CD4-positive, alpha-beta T cell treated with Interleukin-15 for 4 hours (primary cell): ENCODE data around the gene SLC16A2.
A peak's percentile ranks its signal among the peaks of the same experiment; 100 is the strongest.
"Not testable (repeated sequence)": the region's sequence is repeated elsewhere in the genome, so short reads cannot be mapped to it uniquely, and the experiment has no call there.

Source experiments
- DNase-seq: peaks from one replicate; pipeline ENCODE4 v3.0.0-alpha.2; 2020; ENCODE audit warnings: low spot score

SLC16A2 gene

DNA sequence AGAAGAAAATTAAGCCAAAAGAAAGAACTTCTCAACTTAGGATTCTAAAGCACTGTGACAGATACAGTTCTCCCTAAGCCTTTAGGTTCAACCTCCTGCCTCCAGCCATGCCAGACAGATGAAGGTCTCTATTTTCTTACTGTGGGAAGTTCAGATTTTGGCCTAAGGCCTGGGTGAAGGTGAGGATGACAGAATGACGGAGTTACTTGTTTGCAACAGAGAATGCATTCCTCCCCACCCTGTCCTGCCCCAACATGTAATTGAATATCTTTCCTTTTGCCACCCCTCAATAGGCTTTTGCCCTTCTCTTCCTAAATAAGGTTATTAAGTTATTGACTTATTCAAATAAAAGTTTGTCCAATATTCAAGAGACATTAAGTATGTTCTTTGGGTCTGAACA is 25.6 kb downstream of the SLC16A2 start:
- no peak for DNase-seq

DNA sequence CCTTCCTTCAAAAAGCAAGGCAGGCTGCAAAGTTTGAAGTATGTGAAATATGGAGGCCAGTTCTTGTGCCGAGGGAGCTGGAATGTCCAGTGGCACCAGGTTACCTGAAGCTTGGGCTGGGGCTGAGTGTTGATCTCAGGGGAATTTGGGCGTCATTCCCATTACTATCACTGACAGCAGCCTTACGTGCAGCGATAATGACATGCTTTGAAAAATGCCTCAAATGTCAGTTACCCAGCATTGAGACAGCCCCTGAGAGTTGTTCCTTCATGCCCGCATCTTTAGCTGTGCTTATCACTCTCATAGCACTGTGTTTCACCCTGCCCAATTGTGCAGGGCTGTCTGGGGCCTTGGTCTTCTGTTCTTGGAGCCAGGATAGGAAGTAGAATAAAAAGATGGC is 27.4 kb downstream of the SLC16A2 start:
- no peak for DNase-seq

DNA sequence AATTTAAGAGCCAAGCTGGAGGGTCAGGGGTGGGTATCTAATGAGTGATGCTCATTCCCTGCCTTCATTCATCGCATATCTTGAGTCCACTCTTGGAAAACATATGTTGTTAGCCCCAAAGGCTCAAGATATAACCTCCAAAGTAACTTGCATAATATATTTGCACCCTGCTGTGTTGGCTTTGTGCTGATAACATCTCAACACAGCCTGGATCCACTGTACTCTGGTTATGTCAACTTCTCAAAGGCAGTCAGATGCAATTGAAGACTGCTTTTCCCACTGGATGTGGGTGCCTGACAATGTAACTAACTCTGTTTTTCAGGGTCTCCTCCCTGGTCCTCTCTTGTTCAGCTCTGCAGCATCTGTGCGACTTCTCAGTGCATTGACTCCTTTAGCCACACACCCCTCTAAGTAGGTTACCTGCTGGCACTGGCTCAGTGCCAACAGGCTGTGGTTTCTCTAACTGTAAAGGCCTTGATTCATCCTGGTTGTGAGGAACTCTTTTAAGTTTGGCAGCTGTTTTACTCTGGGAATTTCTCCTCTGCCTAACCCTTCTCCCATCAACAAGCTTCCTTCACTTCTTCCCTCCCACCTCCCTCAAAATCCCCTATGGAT is 28.1 kb downstream of the SLC16A2 start:
- peak; percentile 8 for DNase-seq

DNA sequence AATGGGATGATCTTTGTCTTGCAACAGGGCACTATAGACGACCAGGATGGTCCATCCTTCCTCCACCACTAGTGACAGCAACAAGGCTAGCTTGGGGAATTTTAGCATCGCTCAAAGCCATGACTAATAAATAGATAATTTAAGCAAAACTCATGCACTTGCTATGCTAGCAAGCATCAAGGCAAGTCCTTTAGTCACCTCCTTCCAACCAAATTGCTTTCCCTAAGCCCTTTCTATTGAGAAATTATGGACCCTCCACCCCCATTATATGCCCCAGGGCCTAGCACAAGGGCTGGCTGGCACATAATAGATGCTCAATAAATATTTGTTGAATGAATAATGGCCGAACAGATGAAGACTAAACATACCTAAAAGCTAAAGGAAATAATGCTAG is 28.6 kb downstream of the SLC16A2 start:
- no peak for DNase-seq

DNA sequence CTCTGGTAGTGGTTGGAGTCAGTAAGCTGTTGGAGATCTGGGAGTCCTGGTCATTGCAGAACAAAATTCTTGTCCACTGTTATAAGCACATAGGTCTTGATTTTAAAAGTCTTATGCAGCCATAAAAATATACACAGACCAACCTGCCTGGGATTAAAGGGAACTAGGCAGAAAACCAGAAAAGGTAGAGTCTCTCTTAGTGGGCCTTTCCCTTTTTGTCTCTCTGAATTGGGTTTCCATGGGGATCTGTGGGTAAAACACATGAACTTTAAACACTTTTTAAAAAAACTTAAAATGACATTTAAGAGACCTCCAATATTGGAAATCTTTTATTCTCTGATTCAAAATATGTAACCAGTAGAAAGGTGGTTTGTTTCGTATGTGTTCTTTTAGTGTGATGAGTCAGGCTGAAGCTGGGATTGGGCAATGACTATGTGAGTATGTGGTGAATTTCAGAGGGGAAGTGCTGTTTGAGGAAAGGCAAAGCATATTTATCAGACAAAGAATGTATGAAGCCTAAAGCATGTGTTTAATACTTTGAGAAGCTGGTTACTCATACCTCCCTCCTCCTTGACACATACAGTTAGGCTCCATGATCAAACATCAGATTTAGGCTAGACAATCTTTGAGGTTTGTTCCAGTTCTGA is 29.6 kb downstream of the SLC16A2 start:
- no peak for DNase-seq

DNA sequence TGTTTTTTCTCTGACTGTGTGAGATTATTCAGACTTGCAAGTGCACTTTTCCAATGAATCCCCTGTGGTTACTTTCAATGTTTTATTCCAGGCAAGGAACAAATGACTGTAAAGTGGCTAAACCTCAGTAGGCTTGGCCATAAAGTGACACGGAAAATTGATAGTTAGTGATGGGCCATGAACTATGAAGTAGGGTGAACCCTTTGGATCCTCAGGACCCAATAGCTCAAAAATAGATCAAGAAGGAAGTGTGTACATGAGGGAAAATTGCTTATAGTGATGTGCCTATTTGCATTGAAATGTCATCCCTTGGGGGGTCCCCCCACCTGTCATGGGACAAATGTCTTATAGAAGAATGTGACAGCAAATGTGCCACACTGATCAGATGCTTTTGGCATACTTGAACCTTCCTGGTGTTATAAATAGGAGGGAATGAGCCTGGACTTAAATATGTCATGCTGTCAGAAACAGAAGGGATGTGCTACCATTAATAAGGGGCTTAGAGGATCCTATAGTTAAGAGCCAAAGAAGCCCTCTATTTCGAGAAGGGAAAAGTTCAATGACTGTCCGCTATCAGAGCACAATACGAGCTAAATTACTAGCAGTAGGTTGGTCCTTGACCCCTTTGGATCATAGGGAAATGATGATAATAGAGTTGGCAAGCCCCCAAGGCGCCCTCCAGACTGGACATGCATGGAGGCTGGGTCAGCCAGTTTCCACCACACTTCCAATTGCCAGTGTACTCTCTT is 30.3 kb downstream of the SLC16A2 start:
- no peak for DNase-seq

DNA sequence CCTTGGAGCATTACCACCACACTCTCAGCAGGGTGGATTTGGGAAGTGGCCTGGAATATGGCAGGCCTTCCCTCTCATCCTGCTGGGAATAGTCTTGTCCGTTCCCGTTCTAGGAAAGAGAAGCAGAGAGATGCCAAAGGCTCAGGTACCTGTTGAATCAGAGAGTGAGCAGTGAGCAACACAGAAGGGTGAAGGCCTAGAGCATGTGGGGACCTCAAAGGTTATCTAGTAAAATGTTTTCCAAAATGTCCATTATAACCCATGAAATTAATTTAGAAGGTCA is 30.8 kb downstream of the SLC16A2 start:
- DNase-seq, result no peak

DNA sequence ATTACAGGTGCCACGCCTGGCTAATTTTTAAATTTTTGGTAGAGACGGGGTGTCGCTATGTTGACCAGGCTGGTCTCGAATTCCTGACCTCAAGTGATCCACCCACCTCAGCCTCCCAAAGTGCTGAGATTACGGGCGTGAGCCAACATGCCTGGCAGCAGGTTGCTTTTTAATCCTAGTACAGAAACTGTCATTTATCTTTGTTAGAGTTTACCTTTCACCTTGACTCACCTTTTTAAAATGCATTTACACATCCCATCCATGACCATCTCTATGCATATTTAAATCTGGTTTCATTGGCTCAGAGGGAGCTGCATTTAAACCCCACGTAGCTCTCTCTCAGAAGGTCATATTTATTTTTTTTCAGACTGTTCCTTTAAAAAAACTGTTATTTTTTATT is 31.9 kb downstream of the SLC16A2 start:
- no peak for DNase-seq

DNA sequence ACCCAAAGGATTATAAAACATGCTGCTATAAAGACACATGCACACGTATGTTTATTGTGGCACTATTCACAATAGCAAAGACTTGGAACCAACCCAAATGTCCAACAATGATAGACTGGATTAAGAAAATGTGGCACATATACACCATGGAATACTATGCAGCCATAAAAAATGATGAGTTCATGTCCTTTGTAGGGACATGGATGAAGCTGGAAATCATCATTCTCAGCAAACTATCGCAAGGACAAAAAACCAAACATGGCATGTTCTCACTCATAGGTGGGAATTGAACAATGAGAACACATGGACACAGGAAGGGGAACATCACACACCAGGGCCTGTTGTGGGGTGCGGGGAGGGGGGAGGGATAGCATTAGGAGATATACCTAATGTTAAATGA is 32.9 kb downstream of the SLC16A2 start:
- DNase-seq, result not testable (repeated sequence)

DNA sequence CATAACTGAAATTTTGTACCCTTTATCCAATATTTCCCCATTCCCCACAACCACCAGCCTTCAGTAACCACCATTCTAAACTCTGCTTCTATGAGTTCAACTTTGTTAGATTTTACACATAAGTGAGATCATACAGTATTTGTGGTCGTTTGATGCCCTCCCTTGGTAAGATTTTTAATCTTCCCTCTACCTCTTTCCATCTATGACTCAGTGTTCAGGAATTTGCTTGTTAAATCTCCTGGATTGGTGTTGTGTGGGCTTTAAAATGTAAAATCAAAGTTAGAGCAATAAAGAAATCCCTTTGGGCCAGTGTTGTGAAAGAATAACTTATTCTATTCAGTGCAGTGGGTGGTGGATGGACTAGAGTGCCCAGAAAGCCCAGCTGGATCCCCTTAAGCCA is 37.4 kb downstream of the SLC16A2 start:
- no peak for DNase-seq

DNA sequence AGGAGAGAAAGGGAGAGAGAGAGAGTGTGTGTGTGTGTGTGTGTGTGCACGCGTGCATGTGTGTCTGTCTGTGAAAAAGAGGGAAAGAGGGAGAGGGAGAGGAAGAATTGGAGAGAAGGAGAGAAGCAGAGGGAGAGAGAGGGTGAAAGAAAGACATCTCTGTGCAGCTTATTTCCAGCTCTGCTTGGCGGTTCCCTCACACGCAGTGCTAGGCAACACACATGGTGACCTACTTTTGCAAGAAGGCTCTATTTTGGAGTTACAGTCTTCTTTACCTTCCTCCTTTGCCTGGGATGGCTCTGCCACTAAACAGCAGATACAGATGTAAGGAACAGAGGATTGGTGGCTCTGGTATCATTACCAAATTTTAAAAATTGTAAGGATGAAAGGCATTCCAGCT is 40.1 kb downstream of the SLC16A2 start:
- no peak for DNase-seq

DNA sequence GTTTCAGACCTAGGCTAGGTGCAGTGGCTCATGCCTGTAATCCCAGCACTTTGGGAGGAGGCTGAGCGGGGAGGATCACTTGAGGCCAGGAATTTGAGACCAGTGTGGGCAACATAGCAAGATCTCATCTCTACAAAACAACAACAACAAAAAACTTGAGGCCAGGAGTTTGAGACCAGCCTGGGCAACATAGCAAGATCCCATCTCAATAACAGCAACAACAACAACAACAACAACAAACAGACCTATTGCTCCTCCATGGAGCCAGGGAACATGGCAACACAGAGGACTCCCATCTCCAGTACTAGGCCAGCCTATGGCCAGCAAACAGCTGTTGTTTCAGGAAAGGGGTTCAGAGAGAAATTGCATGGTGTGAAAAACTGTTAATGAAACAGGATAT is 43.4 kb downstream of the SLC16A2 start:
- no peak for DNase-seq

DNA sequence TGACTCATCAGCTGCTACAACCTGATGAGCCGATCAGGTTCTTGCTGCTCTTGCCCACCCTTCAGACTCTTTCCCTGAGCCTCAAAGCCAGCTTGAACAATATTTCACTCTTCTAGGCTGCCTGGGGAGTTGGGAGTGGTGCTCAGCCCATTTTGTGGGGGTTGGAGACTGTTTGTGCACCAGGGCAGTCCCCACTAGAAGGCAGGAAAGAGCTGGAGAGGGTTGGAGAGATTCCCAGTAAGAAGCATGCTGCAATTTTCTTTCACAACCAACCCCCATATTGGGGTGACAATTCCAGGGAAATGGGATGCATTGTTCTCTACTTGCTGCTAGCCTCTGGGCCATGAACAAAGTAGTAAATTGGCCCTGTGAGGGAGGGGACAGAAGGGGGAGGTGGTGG is 44.1 kb downstream of the SLC16A2 start:
- DNase-seq, result no peak

DNA sequence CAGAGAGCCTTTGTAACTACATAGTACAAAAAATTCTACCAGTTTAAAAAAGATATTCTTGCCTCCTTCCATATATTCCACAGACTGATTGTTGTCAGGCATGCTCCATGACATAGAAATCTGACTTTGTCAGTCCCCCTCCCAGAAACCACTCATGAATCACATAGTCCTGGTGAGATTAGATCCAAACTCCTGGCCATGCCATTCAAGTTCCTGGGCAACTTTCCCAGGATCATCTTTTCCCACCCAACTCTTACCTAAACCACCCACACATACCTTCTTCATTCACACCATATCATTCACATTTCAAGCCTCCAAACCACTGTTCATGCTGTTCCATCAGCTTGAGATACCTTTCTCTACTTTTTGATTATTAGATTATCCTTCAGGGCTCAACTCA is 46.4 kb downstream of the SLC16A2 start:
- no peak for DNase-seq

DNA sequence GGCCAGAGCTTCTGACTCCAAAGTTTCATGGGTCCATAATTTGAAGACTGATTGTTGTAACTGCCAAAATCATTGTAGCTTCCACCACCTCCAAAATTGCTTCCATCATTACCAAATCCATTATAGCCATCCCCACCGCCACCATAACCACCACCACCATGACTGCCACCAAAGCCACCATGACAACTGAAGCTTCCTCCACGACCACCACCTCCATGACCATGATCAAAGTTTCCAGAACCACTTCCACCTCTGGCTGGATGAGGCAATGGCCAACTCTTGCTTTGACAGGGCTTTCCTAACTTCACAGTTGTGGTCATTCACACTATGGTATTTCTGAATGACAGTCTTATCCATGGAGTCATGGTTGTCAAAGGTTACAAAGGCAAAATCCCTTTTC is 51.8 kb downstream of the SLC16A2 start:
- not testable (repeated sequence) for DNase-seq

DNA sequence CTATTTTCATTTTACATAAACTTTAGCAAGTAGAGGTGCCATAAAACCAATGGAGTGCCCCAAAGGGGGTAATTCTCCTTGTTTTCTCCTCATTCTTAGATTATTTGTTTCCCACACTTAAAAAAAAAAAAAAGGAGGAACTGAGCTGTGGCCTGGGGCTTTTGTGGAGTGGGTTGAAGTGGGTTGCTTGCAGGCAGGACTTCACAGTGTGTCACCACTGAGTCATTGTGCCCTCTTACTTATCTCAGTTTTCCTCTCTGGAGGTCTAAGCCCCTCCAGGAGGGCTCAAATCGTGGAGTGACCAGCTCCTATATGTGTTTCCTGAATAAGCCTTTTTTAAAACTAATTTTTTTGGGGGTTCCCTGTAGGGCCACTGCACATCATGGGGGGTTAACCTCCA is 69.0 kb downstream of the SLC16A2 start:
- DNase-seq, result no peak

DNA sequence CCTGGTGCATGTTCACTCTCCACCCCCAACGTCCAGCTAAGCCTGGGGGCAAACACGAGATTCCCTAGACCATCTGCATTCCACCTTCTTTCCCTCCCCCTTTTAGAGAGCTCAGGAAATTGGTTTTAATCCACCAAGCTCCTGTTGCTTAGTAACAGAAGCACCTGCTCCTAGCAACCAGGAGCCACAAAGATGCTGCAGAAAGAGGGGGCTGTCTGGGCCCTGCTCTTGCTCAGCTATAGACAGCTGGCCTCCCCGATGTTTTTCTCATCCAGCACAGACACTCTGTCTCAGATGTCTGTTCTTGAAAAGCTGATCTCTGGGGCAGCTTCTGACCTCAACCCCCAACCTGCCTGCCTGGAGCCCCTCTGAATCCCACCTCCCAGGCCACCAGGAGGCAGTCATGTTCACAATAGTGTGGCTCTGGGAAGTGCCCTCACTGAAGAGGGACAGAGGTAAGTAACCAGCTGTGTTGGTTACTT is 71.5 kb downstream of the SLC16A2 start:
- peak; percentile 10 for DNase-seq

DNA sequence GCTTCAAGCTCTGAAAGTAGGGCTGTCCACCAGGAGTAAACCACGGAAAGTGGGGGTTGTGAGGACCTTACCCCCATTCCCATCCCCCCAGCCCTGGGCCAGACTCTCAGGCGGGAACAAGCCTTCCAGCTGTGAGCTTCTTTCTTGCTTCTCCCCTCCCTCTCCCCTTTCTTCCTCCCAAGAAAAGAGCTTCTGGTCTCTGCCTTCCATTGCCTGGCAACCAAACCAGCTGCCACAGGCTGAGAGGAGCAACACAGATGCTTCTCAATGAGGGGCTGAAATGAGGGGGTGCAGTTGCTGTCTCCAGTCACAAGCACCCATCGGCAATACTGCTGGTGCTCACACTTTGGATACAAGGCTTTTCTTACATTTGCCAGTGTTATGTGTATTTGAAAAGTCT is 72.5 kb downstream of the SLC16A2 start:
- no peak for DNase-seq

DNA sequence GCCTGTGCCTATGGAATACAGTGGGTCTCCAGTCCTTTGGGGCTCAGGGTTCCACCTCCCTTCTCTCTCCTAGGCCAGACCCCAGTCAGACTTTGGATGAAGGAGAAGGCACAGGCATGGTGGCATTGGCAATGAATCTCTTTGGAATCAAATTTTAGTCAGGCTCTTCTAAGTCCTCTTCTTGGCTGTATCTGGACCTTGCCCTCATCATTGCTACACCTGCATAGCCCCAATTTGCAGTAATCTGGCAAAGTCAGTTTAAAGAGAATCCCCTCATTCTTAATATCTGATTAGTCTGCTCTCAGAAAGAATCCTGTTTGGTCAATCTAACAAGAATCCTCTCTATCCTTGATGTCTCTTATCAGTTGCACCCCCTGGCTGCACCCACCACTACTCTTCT is 77.6 kb downstream of the SLC16A2 start:
- no peak for DNase-seq

DNA sequence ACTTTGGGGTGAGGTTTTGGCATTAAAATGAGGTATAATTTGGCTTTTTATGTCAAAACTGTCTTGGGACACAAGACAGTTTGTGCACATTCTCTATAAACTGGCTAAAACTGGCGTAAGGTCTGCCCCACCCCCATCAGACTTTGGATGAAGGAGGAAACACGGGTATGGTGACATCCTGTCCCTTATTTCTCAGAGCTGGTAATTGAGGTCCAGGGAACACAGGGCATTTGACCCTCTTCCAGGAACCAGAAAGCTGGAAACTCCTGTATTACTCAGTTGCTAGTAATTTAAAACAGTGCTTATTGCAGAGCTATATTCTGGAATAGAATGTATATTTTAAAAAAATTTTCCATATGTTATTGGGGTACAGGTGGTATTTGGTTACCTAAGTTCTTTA is 78.8 kb downstream of the SLC16A2 start:
- DNase-seq, result no peak

DNA sequence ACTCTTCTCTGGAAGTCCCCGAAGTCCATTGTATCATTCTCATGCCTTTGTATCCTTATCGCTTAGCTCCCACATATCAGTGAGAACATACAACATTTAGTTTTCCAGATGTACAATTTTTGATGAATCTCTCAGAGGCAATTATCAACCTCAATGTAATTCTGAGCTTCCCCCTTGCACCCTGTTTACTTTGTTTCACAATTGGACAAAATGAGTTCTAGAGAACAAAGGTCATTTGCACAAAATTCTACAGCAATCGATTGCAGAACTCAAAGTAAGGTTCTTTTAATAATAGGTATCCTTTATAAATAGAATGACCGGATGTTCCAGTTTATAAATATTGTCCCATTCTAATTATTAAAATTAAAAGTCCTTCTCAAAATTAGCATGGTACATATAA is 79.3 kb downstream of the SLC16A2 start:
- no peak for DNase-seq

DNA sequence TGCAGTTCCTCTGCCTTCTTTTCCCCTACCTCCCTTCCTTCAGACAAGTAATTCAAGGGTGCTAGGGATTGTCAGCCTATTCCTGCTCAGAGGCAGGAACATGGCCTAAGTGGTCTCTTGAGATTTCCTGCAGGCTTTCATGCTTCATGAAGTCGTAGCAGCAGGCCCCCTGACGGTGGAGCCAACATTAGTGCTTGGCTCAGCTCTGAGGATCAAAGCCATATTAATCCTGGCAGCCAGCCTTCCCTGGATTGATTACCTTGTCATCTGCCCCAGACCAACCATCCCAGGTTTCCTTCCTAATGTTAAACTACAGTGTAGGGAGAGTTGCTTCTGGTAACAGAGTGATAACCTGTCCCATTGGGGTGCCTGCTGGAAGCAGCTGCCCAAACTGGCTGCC is 84.1 kb downstream of the SLC16A2 start:
- no peak for DNase-seq

DNA sequence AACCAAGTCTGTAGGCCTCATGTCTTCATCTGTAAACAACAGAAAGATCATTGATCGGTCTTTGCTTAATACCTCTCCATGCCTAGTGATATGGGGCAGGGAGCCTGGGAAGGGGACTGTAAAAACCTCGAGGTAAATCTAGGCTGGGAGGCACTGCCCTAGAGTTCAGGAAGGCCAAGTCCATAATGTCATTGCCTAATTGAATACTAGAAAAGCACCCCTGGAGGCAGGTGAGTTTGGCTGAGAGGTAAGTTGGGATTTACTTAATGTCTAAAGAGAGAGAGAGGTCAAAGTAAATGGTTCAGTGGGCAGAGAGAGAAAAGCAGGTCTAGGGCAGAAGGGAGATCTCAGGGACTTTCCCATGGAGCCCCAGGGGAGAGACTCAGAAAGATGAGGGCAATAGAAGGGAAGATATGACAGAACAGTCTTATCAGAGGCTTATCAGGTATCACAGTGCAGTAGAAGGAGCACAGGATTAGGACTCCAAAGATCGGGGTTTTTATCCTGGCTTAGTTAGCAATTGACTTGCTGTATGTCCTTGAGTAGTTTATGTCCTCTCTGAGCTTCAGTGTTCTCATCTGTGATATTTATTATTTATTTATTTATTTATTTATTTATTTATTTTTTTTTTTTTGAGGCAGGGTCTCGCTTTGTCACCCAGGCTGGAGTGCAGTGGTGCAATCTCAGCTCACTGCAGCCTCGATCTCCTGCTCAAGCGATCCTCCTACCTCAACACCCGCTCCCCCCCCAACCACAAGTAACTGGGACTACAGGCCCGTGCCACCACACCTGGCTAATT is 85.2 kb downstream of the SLC16A2 start:
- DNase-seq, result no peak
